DND-41 (cell line): ENCODE results near the gene CABP1.
"Not testable (repeated sequence)": the region's sequence is repeated elsewhere in the genome, so short reads cannot be mapped to it uniquely, and the experiment has no call there.

Source experiments
- ATAC-seq: fragments of 200-7000 bp; cut with Tn5 transposase; 3 replicates; pipeline ENCODE4 v1.9.1; 2021; ENCODE audit warnings: low read depth; ENCODE audit not compliant: insufficient read depth
- DNase-seq: peaks from one replicate; pipeline ENCODE4 v3.0.0-alpha.2; 2020
- H2AFZ ChIP-seq: 2 replicates; pipeline ENCODE4 v1.6.0; 2012; ENCODE audit warnings: low read depth, low read length
- H3K27ac ChIP-seq: 2 replicates; pipeline ENCODE4 v1.5.1; 2012; ENCODE audit warnings: low read length, inconsistent platforms
- H3K27me3 ChIP-seq: fragments of 200-600 bp; sonication (generic); 2 replicates; pipeline ENCODE4 v1.6.0; 2012; ENCODE audit warnings: low read length, mild to moderate bottlenecking, inconsistent platforms; ENCODE audit not compliant: insufficient read depth, poor library complexity
- H3K36me3 ChIP-seq: 2 replicates; pipeline ENCODE4 v1.5.1; 2012; ENCODE audit warnings: low read length, inconsistent platforms; ENCODE audit not compliant: insufficient read depth
- H3K4me1 ChIP-seq: 2 replicates; pipeline ENCODE4 v1.5.1; 2012; ENCODE audit warnings: mild to moderate bottlenecking, low read length; ENCODE audit not compliant: insufficient read depth
- H3K4me2 ChIP-seq: 2 replicates; pipeline ENCODE4 v1.6.0; 2012; ENCODE audit warnings: mild to moderate bottlenecking, moderate library complexity, low read length, inconsistent platforms; ENCODE audit not compliant: insufficient read depth
- H3K4me3 ChIP-seq, 2 experiments: fragments of 200-600 bp in 1 of 2; shearing (Covaris generic) in 1 of 2; 2 replicates each; pipeline ENCODE4 v1.5.1; 2012 to 2016; ENCODE audit warnings: inconsistent platforms in 2 of 2, low read length in 2 of 2, mild to moderate bottlenecking in 2 of 2, low read depth in 1 of 2, moderate library complexity in 1 of 2
- H3K79me2 ChIP-seq: 2 replicates; pipeline ENCODE4 v1.6.0; 2012; ENCODE audit warnings: low read length, inconsistent platforms; ENCODE audit not compliant: insufficient read depth
- H3K9ac ChIP-seq: 2 replicates; pipeline ENCODE4 v1.6.0; 2012; ENCODE audit warnings: low read depth, mild to moderate bottlenecking, inconsistent platforms, low read length, moderate library complexity
- H3K9me3 ChIP-seq: 2 replicates; pipeline ENCODE4 v1.5.1; 2012; ENCODE audit warnings: low read length, moderate library complexity, mild to moderate bottlenecking, inconsistent platforms; ENCODE audit not compliant: insufficient read depth, severe bottlenecking
- H4K20me1 ChIP-seq: 2 replicates; pipeline ENCODE4 v1.6.0; 2012; ENCODE audit warnings: low read length; ENCODE audit not compliant: insufficient read depth
- CTCF ChIP-seq: IDR thresholded peaks from 2 replicates; pipeline ENCODE4 v1.5.1; 2012; ENCODE audit warnings: borderline replicate concordance, low read length, moderate library complexity, mild to moderate bottlenecking; ENCODE audit not compliant: poor library complexity, severe bottlenecking; ENCODE audit errors: extremely low read depth
- EZH2 ChIP-seq: IDR thresholded peaks from 3 replicates; pipeline ENCODE4 v1.6.1; 2012; ENCODE audit warnings: borderline replicate concordance, low read depth, mild to moderate bottlenecking, moderate library complexity, low read length, inconsistent platforms; ENCODE audit not compliant: severe bottlenecking

Gene CABP1

GRCh38 chr12:120614848-120615247 lies 25.6 kb upstream of the CABP1 start:
- no peak for ATAC-seq
- peaks cover 6% of the 10 kb centered on the region for H3K27me3 ChIP-seq
- no peak for DNase-seq
- no peaks in the 10 kb centered on the region for H3K79me2 ChIP-seq
- no peaks in the 10 kb centered on the region for H3K4me1 ChIP-seq
- no peaks in the 10 kb centered on the region for H3K36me3 ChIP-seq
- TF ChIP-seq EZH2 (no peak), CTCF (no peak)
- H3K27ac ChIP-seq = no peak overlapping the region
- no peak overlapping the region for H2AFZ ChIP-seq
- H4K20me1 ChIP-seq = no peaks in the 10 kb centered on the region
- H3K9ac ChIP-seq = no peak overlapping the region
- no peak overlapping the region for H3K4me3 ChIP-seq
- no peaks in the 10 kb centered on the region for H3K9me3 ChIP-seq
- no peak overlapping the region for H3K4me2 ChIP-seq

GRCh38 chr12:120617193-120617592 lies 23.2 kb upstream of the CABP1 start:
- H3K4me1 ChIP-seq, ATAC-seq, H3K4me2 ChIP-seq, H3K79me2 ChIP-seq, DNase-seq, H2AFZ ChIP-seq, H3K36me3 ChIP-seq, H3K9ac ChIP-seq, H3K27ac ChIP-seq, H3K9me3 ChIP-seq, H3K4me3 ChIP-seq, H4K20me1 ChIP-seq, H3K27me3 ChIP-seq: not testable (repeated sequence)

- not testable (repeated sequence) for H3K27me3 ChIP-seq, H3K4me3 ChIP-seq, H3K36me3 ChIP-seq, H3K9me3 ChIP-seq, H2AFZ ChIP-seq, H3K79me2 ChIP-seq, H3K4me2 ChIP-seq, H3K9ac ChIP-seq, H4K20me1 ChIP-seq, H3K27ac ChIP-seq, H3K4me1 ChIP-seq, DNase-seq, ATAC-seq
These were observed 22.7 kb upstream of the CABP1 start for GRCh38 chr12:120617767-120618166.

- Histone ChIP-seq H3K9ac (no peak overlapping the region), H3K4me1 (no peaks in the 10 kb centered on the region), H3K36me3 (no peaks in the 10 kb centered on the region), H3K4me2 (no peak overlapping the region), H3K27me3 (peaks cover 5% of the 10 kb centered on the region), H3K4me3 (no peak overlapping the region), H4K20me1 (no peaks in the 10 kb centered on the region), H3K9me3 (no peaks in the 10 kb centered on the region), H2AFZ (no peak overlapping the region), H3K79me2 (no peaks in the 10 kb centered on the region), H3K27ac (no peak overlapping the region)
- DNase-seq = no peak
- no peak for TF ChIP-seq EZH2
- no peak for ATAC-seq
These were observed 21.3 kb upstream of the CABP1 start for GRCh38 chr12:120618954-120619615.

GRCh38 chr12:120620624-120621023 lies 19.8 kb upstream of the CABP1 start:
- TF ChIP-seq EZH2 = no peak
- TF ChIP-seq CTCF = no peak
- H3K4me2 ChIP-seq = no peak overlapping the region
- no peak for DNase-seq
- H3K9me3 ChIP-seq = no peaks in the 10 kb centered on the region
- H3K27ac ChIP-seq = no peak overlapping the region
- no peaks in the 10 kb centered on the region for H3K79me2 ChIP-seq
- ATAC-seq = no peak
- H2AFZ ChIP-seq = no peak overlapping the region
- H3K9ac ChIP-seq = no peak overlapping the region
- no peak overlapping the region for H3K4me3 ChIP-seq
- H3K4me1 ChIP-seq = no peaks in the 10 kb centered on the region
- H3K36me3 ChIP-seq = no peaks in the 10 kb centered on the region
- peaks cover 5% of the 10 kb centered on the region for H3K27me3 ChIP-seq
- H4K20me1 ChIP-seq = no peaks in the 10 kb centered on the region
